ENCODE data around the gene CA10.

Gene CA10

GRCh38 chr17:51667706-51668083, 490.8 kb downstream of the CA10 start:
- H3K4me2 ChIP-seq (ENCODE audit: low read length), result no peak overlapping the region
- H3K27me3 ChIP-seq (ENCODE audit: control insufficient read depth, low read length), result no peaks in the 10 kb centered on the region
- H3K79me2 ChIP-seq (ENCODE audit: control insufficient read depth, low read length), result no peaks in the 10 kb centered on the region
- no peaks in the 10 kb centered on the region for H3K9me3 ChIP-seq (ENCODE audit: control insufficient read depth, insufficient read depth, low read length)
- no peaks in the 10 kb centered on the region for H3K9me2 ChIP-seq (replicated peaks; ENCODE audit: control insufficient read depth, low read length)
- H3K4me1 ChIP-seq (ENCODE audit: control insufficient read depth, low read length), result no peaks in the 10 kb centered on the region
- no peak overlapping the region for H3K27ac ChIP-seq (ENCODE audit: low read depth, low read length)
- no peaks in the 10 kb centered on the region for H3F3A ChIP-seq (ENCODE audit: control insufficient read depth, insufficient read depth)
- H4K20me1 ChIP-seq (ENCODE audit: control insufficient read depth, insufficient read depth, low read depth, low read length), result no peaks in the 10 kb centered on the region
- no peak for TF ChIP-seq EZH2phosphoT487 (IDR thresholded peaks at IDR 0.05; ENCODE audit: borderline replicate concordance, low read length)
- TF ChIP-seq, protein P1, sequence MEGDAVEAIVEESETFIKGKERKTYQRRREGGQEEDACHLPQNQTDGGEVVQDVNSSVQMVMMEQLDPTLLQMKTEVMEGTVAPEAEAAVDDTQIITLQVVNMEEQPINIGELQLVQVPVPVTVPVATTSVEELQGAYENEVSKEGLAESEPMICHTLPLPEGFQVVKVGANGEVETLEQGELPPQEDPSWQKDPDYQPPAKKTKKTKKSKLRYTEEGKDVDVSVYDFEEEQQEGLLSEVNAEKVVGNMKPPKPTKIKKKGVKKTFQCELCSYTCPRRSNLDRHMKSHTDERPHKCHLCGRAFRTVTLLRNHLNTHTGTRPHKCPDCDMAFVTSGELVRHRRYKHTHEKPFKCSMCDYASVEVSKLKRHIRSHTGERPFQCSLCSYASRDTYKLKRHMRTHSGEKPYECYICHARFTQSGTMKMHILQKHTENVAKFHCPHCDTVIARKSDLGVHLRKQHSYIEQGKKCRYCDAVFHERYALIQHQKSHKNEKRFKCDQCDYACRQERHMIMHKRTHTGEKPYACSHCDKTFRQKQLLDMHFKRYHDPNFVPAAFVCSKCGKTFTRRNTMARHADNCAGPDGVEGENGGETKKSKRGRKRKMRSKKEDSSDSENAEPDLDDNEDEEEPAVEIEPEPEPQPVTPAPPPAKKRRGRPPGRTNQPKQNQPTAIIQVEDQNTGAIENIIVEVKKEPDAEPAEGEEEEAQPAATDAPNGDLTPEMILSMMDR (IDR thresholded peaks at IDR 0.05; ENCODE audit: low read depth, low read length, poor library complexity, severe bottlenecking), result no peak
- H3K36me3 ChIP-seq (ENCODE audit: control insufficient read depth, low read length), result no peaks in the 10 kb centered on the region
- H3K4me3 ChIP-seq (ENCODE audit: low read length), result no peak overlapping the region

GRCh38 chr17:51666971-51667705, 491.4 kb downstream of the CA10 start:
- H3K4me1 ChIP-seq (ENCODE audit: control insufficient read depth, low read length), result no peaks in the 10 kb centered on the region
- no peaks in the 10 kb centered on the region for H3K36me3 ChIP-seq (ENCODE audit: control insufficient read depth, low read length)
- H3K27me3 ChIP-seq (ENCODE audit: control insufficient read depth, low read length), result no peaks in the 10 kb centered on the region
- H3K9me3 ChIP-seq (ENCODE audit: control insufficient read depth, insufficient read depth, low read length), result no peaks in the 10 kb centered on the region
- H3K79me2 ChIP-seq (ENCODE audit: control insufficient read depth, low read length), result no peaks in the 10 kb centered on the region
- no peak overlapping the region for H3K27ac ChIP-seq (ENCODE audit: low read depth, low read length)
- H3K9me2 ChIP-seq (replicated peaks; ENCODE audit: control insufficient read depth, low read length), result no peaks in the 10 kb centered on the region
- TF ChIP-seq, protein P1 (IDR thresholded peaks at IDR 0.05; ENCODE audit: low read depth, low read length, poor library complexity, severe bottlenecking), result no peak
- TF ChIP-seq EZH2phosphoT487 (IDR thresholded peaks at IDR 0.05; ENCODE audit: borderline replicate concordance, low read length), result no peak
- no peak overlapping the region for H3K4me3 ChIP-seq (ENCODE audit: low read length)
- H4K20me1 ChIP-seq (ENCODE audit: control insufficient read depth, insufficient read depth, low read depth, low read length), result no peaks in the 10 kb centered on the region
- no peaks in the 10 kb centered on the region for H3F3A ChIP-seq (ENCODE audit: control insufficient read depth, insufficient read depth)
- H3K4me2 ChIP-seq (ENCODE audit: low read length), result no peak overlapping the region

DNA sequence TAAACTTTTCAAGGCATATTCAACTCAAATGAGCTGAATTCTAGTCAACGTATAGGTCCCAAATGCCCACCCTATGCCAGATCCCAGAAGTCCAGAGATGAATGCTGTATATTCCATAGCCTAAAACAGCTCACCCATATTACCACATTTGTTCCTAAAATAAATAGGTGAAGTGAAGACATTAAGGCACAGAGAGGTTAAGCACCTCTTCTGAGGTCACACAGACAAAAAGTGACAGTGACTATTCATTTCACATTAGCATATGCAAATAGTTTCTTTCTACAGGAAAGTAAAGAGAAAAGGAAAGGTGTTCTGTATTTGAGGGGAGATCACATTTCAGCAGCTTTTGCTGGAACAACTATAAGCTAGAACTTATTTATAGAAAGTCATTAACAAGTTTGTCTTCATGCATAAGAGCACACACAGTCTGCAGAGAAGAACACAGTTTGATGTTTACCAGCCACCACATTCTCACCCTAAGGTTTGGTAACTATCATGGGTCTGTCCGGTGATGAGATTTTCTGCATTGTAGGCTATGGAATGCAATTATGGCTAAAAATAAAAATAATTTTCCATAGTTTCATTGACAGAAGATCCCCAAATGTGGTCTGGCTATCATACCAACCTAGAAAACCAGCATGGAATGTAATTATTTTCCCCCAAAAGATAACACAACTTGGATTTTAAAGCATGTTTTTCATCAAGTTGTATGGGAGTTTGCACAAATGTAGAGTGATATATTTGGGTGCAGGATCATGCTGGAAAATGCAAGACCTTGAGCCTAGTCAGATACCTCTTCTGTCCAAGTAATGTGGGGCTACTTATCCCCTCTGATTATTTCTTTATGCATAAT, 496.1 kb downstream of the CA10 start:
- H3F3A ChIP-seq (ENCODE audit: control insufficient read depth, insufficient read depth), result no peaks in the 10 kb centered on the region
- H3K4me1 ChIP-seq (ENCODE audit: control insufficient read depth, low read length), result no peaks in the 10 kb centered on the region
- H3K36me3 ChIP-seq (ENCODE audit: control insufficient read depth, low read length), result no peaks in the 10 kb centered on the region
- H3K27ac ChIP-seq (ENCODE audit: low read depth, low read length), result no peak overlapping the region
- H3K79me2 ChIP-seq (ENCODE audit: control insufficient read depth, low read length), result no peaks in the 10 kb centered on the region
- no peaks in the 10 kb centered on the region for H3K9me3 ChIP-seq (ENCODE audit: control insufficient read depth, insufficient read depth, low read length)
- H3K4me2 ChIP-seq (ENCODE audit: low read length), result no peak overlapping the region
- H3K27me3 ChIP-seq (ENCODE audit: control insufficient read depth, low read length), result no peaks in the 10 kb centered on the region
- H3K4me3 ChIP-seq (ENCODE audit: low read length), result no peak overlapping the region
- no peaks in the 10 kb centered on the region for H4K20me1 ChIP-seq (ENCODE audit: control insufficient read depth, insufficient read depth, low read depth, low read length)
- TF ChIP-seq, protein P1 (IDR thresholded peaks at IDR 0.05; ENCODE audit: low read depth, low read length, poor library complexity, severe bottlenecking), result no peak
- TF ChIP-seq EZH2phosphoT487 (IDR thresholded peaks at IDR 0.05; ENCODE audit: borderline replicate concordance, low read length), result no peak
- H3K9me2 ChIP-seq (replicated peaks; ENCODE audit: control insufficient read depth, low read length), result no peaks in the 10 kb centered on the region

Data from DOHH2 (cell line).